ENCODE data around the gene KLHL29.

Gene KLHL29

GRCh38 chr2:23379220-23379695 is 5.7 kb upstream of the KLHL29 start:
- Mint-ChIP-seq H3K27ac (no peak overlapping the region), H3K36me3 (ENCODE audit: low read depth) (no peaks in the 10 kb centered on the region), H3K4me3 (no peak overlapping the region), H3K4me1 (ENCODE audit: low read depth) (peaks cover 15% of the 10 kb centered on the region), H3K9me3 (no peaks in the 10 kb centered on the region), H3K27me3 (peaks cover 61% of the 10 kb centered on the region)
- intact Hi-C loops (cut with micrococcal nuclease), result no loop called here

GRCh38 chr2:23380562-23381065 is 4.4 kb upstream of the KLHL29 start:
- Mint-ChIP-seq H3K27ac (no peak overlapping the region), H3K9me3 (no peaks in the 10 kb centered on the region), H3K27me3 (peaks cover 60% of the 10 kb centered on the region), H3K4me3 (peak overlapping the region; percentile 2), H3K4me1 (ENCODE audit: low read depth) (peaks cover 18% of the 10 kb centered on the region), H3K36me3 (ENCODE audit: low read depth) (no peaks in the 10 kb centered on the region)
- intact Hi-C loops (cut with micrococcal nuclease), result loop anchor here (10.0 kb wide), 1 partner anchor 74 kb away; no protein-coding TSS in a partner anchor

GRCh38 chr2:23381084-23381483 is 3.9 kb upstream of the KLHL29 start:
- intact Hi-C loops (cut with micrococcal nuclease), result loop anchor here (10.0 kb wide), 1 partner anchor 74 kb away; no protein-coding TSS in a partner anchor
- peak overlapping the region; percentile 2 for H3K4me3 Mint-ChIP-seq
- peaks cover 19% of the 10 kb centered on the region for H3K4me1 Mint-ChIP-seq (ENCODE audit: low read depth)
- H3K27me3 Mint-ChIP-seq, result peaks cover 58% of the 10 kb centered on the region
- H3K36me3 Mint-ChIP-seq (ENCODE audit: low read depth), result no peaks in the 10 kb centered on the region
- no peaks in the 10 kb centered on the region for H3K9me3 Mint-ChIP-seq
- H3K27ac Mint-ChIP-seq, result no peak overlapping the region

- H3K4me1 Mint-ChIP-seq (ENCODE audit: low read depth), result peaks cover 23% of the 10 kb centered on the region
- no peaks in the 10 kb centered on the region for H3K9me3 Mint-ChIP-seq
- no peak overlapping the region for H3K4me3 Mint-ChIP-seq
- H3K36me3 Mint-ChIP-seq (ENCODE audit: low read depth), result no peaks in the 10 kb centered on the region
- peaks cover 59% of the 10 kb centered on the region for H3K27me3 Mint-ChIP-seq
- intact Hi-C loops (cut with micrococcal nuclease), result loop anchor here (10.0 kb wide), 1 partner anchor 73 kb away; no protein-coding TSS in a partner anchor
- no peak overlapping the region for H3K27ac Mint-ChIP-seq
These were observed 3.5 kb upstream of the KLHL29 start for GRCh38 chr2:23381485-23381884.

GRCh38 chr2:23383100-23383499 is 1.9 kb upstream of the KLHL29 start:
- Mint-ChIP-seq H3K4me3 (no peak overlapping the region), H3K36me3 (ENCODE audit: low read depth) (no peaks in the 10 kb centered on the region), H3K27me3 (peaks cover 66% of the 10 kb centered on the region), H3K4me1 (ENCODE audit: low read depth) (peaks cover 24% of the 10 kb centered on the region), H3K27ac (no peak overlapping the region), H3K9me3 (no peaks in the 10 kb centered on the region)
- intact Hi-C loops (cut with micrococcal nuclease), result loop anchor here (10.0 kb wide), 1 partner anchor 72 kb away; no protein-coding TSS in a partner anchor

GRCh38 chr2:23385351-23385747 is 370 bp downstream of the KLHL29 start:
- no peaks in the 10 kb centered on the region for H3K9me3 Mint-ChIP-seq
- H3K4me3 Mint-ChIP-seq, result peak overlapping the region; percentile 30
- H3K36me3 Mint-ChIP-seq (ENCODE audit: low read depth), result no peaks in the 10 kb centered on the region
- H3K27me3 Mint-ChIP-seq, result peaks cover 85% of the 10 kb centered on the region
- H3K4me1 Mint-ChIP-seq (ENCODE audit: low read depth), result peaks cover 22% of the 10 kb centered on the region
- intact Hi-C loops (cut with micrococcal nuclease), result loop anchor here (10.0 kb wide), 1 partner anchor 69 kb away; no protein-coding TSS in a partner anchor
- no peak overlapping the region for H3K27ac Mint-ChIP-seq

GRCh38 chr2:23385748-23386338 is 864 bp downstream of the KLHL29 start:
- Mint-ChIP-seq H3K4me1 (ENCODE audit: low read depth) (peaks cover 19% of the 10 kb centered on the region), H3K27ac (no peak overlapping the region), H3K27me3 (peaks cover 86% of the 10 kb centered on the region), H3K36me3 (ENCODE audit: low read depth) (no peaks in the 10 kb centered on the region), H3K4me3 (no peak overlapping the region), H3K9me3 (no peaks in the 10 kb centered on the region)
- intact Hi-C loops (cut with micrococcal nuclease), result loop anchor here (10.0 kb wide), 1 partner anchor 69 kb away; no protein-coding TSS in a partner anchor

GRCh38 chr2:23386339-23387220 is 1.6 kb downstream of the KLHL29 start:
- intact Hi-C loops (cut with micrococcal nuclease), result loop anchor here (10.0 kb wide), 1 partner anchor 68 kb away; no protein-coding TSS in a partner anchor
- Mint-ChIP-seq H3K4me1 (ENCODE audit: low read depth) (peaks cover 17% of the 10 kb centered on the region), H3K4me3 (no peak overlapping the region), H3K9me3 (no peaks in the 10 kb centered on the region), H3K27ac (no peak overlapping the region), H3K27me3 (peaks cover 88% of the 10 kb centered on the region), H3K36me3 (ENCODE audit: low read depth) (no peaks in the 10 kb centered on the region)

- H3K27ac Mint-ChIP-seq, result no peak overlapping the region
- intact Hi-C loops (cut with micrococcal nuclease), result loop anchor here (10.0 kb wide), 1 partner anchor 68 kb away; no protein-coding TSS in a partner anchor
- H3K36me3 Mint-ChIP-seq (ENCODE audit: low read depth), result no peaks in the 10 kb centered on the region
- H3K9me3 Mint-ChIP-seq, result no peaks in the 10 kb centered on the region
- peaks cover 17% of the 10 kb centered on the region for H3K4me1 Mint-ChIP-seq (ENCODE audit: low read depth)
- H3K4me3 Mint-ChIP-seq, result no peak overlapping the region
- peaks cover 87% of the 10 kb centered on the region for H3K27me3 Mint-ChIP-seq
These were observed 2.2 kb downstream of the KLHL29 start for GRCh38 chr2:23387221-23387550.

- H3K27me3 Mint-ChIP-seq, result peaks cover 84% of the 10 kb centered on the region
These were observed 2.9 kb downstream of the KLHL29 start for GRCh38 chr2:23387845-23388244.

GRCh38 chr2:23388294-23388693 is 3.3 kb downstream of the KLHL29 start:
- Mint-ChIP-seq H3K9me3 (no peaks in the 10 kb centered on the region), H3K4me1 (ENCODE audit: low read depth) (peaks cover 17% of the 10 kb centered on the region), H3K4me3 (no peak overlapping the region), H3K27me3 (peaks cover 84% of the 10 kb centered on the region), H3K36me3 (ENCODE audit: low read depth) (no peaks in the 10 kb centered on the region), H3K27ac (no peak overlapping the region)
- intact Hi-C loops (cut with micrococcal nuclease), result loop anchor here (10.0 kb wide), 1 partner anchor 67 kb away; no protein-coding TSS in a partner anchor

More at GRCh38 chr2:23387845-23388244, 2.9 kb downstream of the KLHL29 start:
- Mint-ChIP-seq H3K27ac (no peak overlapping the region), H3K4me1 (ENCODE audit: low read depth) (peaks cover 17% of the 10 kb centered on the region), H3K9me3 (no peaks in the 10 kb centered on the region), H3K4me3 (no peak overlapping the region), H3K36me3 (ENCODE audit: low read depth) (no peaks in the 10 kb centered on the region)
- intact Hi-C loops (cut with micrococcal nuclease), result loop anchor here (10.0 kb wide), 1 partner anchor 67 kb away; no protein-coding TSS in a partner anchor

- no peak overlapping the region for H3K4me3 Mint-ChIP-seq
- no peaks in the 10 kb centered on the region for H3K9me3 Mint-ChIP-seq
- no peak overlapping the region for H3K27ac Mint-ChIP-seq
- H3K4me1 Mint-ChIP-seq (ENCODE audit: low read depth), result peaks cover 22% of the 10 kb centered on the region
- intact Hi-C loops (cut with micrococcal nuclease), result loop anchor here (10.0 kb wide), 1 partner anchor 66 kb away; no protein-coding TSS in a partner anchor
- H3K36me3 Mint-ChIP-seq (ENCODE audit: low read depth), result no peaks in the 10 kb centered on the region
- H3K27me3 Mint-ChIP-seq, result peaks cover 84% of the 10 kb centered on the region
These were observed 4.0 kb downstream of the KLHL29 start for GRCh38 chr2:23388756-23389514.

GRCh38 chr2:23390152-23390551 is 5.2 kb downstream of the KLHL29 start:
- Mint-ChIP-seq H3K4me1 (ENCODE audit: low read depth) (peaks cover 20% of the 10 kb centered on the region), H3K4me3 (no peak overlapping the region), H3K9me3 (no peaks in the 10 kb centered on the region), H3K27me3 (peaks cover 86% of the 10 kb centered on the region), H3K27ac (no peak overlapping the region), H3K36me3 (ENCODE audit: low read depth) (no peaks in the 10 kb centered on the region)
- intact Hi-C loops (cut with micrococcal nuclease), result no loop called here
